ENCODE results near the gene EXOC3L4. TPM values are rescaled to one million over a fixed set of nuclear protein-coding genes. Genes with fewer than 3 reads are reported as not detected.
"Not testable (repeated sequence)": the region's sequence is repeated elsewhere in the genome, so short reads cannot be mapped to it uniquely, and the experiment has no call there.

The EXOC3L4 gene
- polyA plus RNA-seq, 1 donor, result 0.80 TPM

GRCh38 chr14:103105580-103106150, 11.1 kb downstream of the EXOC3L4 start:
- no peak for DNase-seq (ENCODE audit: low read depth)

GRCh38 chr14:103107455-103107854, 12.9 kb downstream of the EXOC3L4 start:
- no peak for DNase-seq (ENCODE audit: low read depth)

GRCh38 chr14:103107941-103108748, 13.6 kb downstream of the EXOC3L4 start:
- no peak for DNase-seq (ENCODE audit: low read depth)

- no peak for DNase-seq (ENCODE audit: low read depth)
Measured at GRCh38 chr14:103108749-103109207, 14.3 kb downstream of the EXOC3L4 start.

GRCh38 chr14:103109535-103110441, 15.3 kb downstream of the EXOC3L4 start:
- DNase-seq (ENCODE audit: low read depth), result no peak

GRCh38 chr14:103110681-103111231, 16.2 kb downstream of the EXOC3L4 start:
- no peak for DNase-seq (ENCODE audit: low read depth)

GRCh38 chr14:103111232-103111868, 16.8 kb downstream of the EXOC3L4 start:
- no peak for DNase-seq (ENCODE audit: low read depth)

GRCh38 chr14:103112400-103113243, 18.1 kb downstream of the EXOC3L4 start:
- DNase-seq (ENCODE audit: low read depth), result no peak

GRCh38 chr14:103113303-103113702, 18.8 kb downstream of the EXOC3L4 start:
- no peak for DNase-seq (ENCODE audit: low read depth)

GRCh38 chr14:103113774-103114173, 19.2 kb downstream of the EXOC3L4 start:
- no peak for DNase-seq (ENCODE audit: low read depth)

- not testable (repeated sequence) for DNase-seq (ENCODE audit: low read depth)
Measured at GRCh38 chr14:103115086-103115679, 20.7 kb downstream of the EXOC3L4 start.

- DNase-seq (ENCODE audit: low read depth), result no peak
Measured at GRCh38 chr14:103115845-103116572, 21.5 kb downstream of the EXOC3L4 start.

- no peak for DNase-seq (ENCODE audit: low read depth)
Measured at GRCh38 chr14:103116636-103117035, 22.1 kb downstream of the EXOC3L4 start.

- DNase-seq (ENCODE audit: low read depth), result not testable (repeated sequence)
Measured at GRCh38 chr14:103117499-103117898, 23.0 kb downstream of the EXOC3L4 start.

- no peak for DNase-seq (ENCODE audit: low read depth)
Measured at GRCh38 chr14:103118018-103118662, 23.6 kb downstream of the EXOC3L4 start.

GRCh38 chr14:103118663-103119404, 24.3 kb downstream of the EXOC3L4 start:
- no peak for DNase-seq (ENCODE audit: low read depth)

- DNase-seq (ENCODE audit: low read depth), result not testable (repeated sequence)
Measured at GRCh38 chr14:103119527-103119926, 25.0 kb downstream of the EXOC3L4 start.
